GM13976 (cell line): ENCODE measurements around the gene ZWILCH.
A peak's percentile ranks its signal among the peaks of the same experiment; 100 is the strongest.
"Not testable (repeated sequence)": the region's sequence is repeated elsewhere in the genome, so short reads cannot be mapped to it uniquely, and the experiment has no call there.

Experiments used
- DNase-seq: peaks from one replicate; pipeline ENCODE4 v3.0.0; 2012; ENCODE audit warnings: low spot score
- in situ Hi-C: fragments of 300-500 bp; cut with MboI; formaldehyde crosslinking; loops from one replicate; pipeline ENCODE4 v1.12.0; 2022; ENCODE audit warnings: low sequenced_read_pairs, mixed read lengths, inconsistent platforms; ENCODE audit not compliant: unreplicated experiment
- TF ChIP-seq, protein P1 (sequence below): IDR thresholded peaks from 2 replicates; pipeline ENCODE4 v1.5.1; 2012; ENCODE audit warnings: borderline replicate concordance, mild to moderate bottlenecking; ENCODE audit not compliant: insufficient read depth; ENCODE audit errors: extremely low read depth, missing control alignments, control extremely low read depth

Gene ZWILCH

DNA sequence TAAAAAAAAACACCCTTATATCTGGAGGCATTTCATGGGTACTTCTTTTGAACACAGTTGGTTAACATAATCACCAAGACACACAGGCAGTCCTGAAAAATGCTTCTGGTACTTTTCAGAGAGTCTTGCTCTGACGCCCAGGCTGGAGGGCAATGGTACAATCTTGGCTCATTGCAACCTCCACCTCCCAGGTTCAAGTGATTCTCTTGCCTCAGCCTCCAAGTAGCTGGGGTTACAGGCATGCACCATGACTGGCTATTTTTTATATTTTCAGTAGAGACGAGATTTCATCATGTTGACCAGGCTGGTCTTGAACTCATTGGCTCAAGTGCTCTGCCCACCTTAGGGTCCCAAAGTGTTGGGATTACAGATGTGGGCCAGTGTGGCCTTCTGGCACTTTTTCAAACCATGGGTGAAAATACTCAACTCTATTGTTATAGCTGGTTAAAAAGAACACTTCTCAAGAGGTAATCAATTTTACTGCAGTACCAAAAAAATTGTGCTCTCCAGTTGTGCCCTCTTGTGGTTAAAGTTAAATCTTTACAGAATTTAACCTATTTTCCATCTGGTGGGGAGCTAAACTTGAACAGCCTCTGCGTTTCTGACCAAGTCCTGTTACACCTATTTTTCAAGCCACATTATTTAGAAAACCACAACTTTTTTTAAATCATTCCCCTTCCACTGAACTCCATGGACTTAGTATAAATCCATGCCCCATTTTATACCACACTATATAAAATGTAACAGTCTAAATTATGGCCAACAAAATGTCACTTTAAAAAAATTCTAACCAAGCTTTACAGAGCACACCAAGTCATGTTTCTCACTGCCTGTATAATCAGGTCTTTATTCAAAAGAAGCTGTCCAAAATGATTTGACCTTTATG is 6.4 kb upstream of the ZWILCH start:
- no peak for DNase-seq
- in situ Hi-C loops, result loop anchor here (10.0 kb wide), 1 partner anchor 114 kb away; the partner anchor contains the start of gene MAP2K1
- TF ChIP-seq, protein P1, sequence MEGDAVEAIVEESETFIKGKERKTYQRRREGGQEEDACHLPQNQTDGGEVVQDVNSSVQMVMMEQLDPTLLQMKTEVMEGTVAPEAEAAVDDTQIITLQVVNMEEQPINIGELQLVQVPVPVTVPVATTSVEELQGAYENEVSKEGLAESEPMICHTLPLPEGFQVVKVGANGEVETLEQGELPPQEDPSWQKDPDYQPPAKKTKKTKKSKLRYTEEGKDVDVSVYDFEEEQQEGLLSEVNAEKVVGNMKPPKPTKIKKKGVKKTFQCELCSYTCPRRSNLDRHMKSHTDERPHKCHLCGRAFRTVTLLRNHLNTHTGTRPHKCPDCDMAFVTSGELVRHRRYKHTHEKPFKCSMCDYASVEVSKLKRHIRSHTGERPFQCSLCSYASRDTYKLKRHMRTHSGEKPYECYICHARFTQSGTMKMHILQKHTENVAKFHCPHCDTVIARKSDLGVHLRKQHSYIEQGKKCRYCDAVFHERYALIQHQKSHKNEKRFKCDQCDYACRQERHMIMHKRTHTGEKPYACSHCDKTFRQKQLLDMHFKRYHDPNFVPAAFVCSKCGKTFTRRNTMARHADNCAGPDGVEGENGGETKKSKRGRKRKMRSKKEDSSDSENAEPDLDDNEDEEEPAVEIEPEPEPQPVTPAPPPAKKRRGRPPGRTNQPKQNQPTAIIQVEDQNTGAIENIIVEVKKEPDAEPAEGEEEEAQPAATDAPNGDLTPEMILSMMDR, result peak; percentile 25

DNA sequence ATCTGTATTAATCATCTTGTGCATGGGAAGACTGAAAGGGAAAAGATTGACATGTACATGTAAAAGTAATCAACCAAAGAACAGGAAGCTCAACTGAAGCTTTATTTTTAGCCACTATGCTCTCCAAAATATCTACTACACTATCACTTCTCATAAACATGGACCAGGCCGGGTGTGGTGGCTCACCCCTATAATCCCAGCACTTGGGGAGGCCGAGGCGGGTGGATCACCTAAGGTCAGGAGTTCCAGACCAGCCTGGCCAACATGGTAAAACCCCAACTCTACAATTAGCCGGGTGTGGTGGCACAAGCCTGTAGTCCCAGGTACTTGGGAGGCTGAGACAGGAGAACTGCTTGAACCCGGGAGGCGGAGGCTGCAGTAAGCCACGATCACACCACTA is 4.8 kb upstream of the ZWILCH start:
- in situ Hi-C loops, DNase-seq: not testable (repeated sequence)

DNA sequence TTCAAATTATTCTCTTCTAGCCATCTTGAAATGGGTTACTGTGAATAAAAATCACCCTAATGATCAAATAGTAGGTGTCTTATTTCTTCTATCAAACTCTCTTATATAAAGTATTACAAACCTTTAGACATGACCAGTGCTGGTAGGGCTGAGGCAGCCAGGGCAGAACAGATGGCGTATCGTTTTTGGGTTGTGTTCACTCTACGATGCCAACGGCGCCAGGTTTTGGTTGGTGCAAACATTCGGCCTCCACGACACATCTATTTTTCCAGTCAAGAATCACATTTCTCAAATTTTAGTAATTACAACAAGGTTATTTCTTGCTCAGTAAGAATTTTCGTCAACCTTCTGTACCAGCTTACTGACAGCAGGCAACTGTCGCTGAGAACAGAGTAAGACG is 2.6 kb upstream of the ZWILCH start:
- in situ Hi-C loops, result no loop called here
- DNase-seq, result no peak
- TF ChIP-seq, protein P1, result no peak

DNA sequence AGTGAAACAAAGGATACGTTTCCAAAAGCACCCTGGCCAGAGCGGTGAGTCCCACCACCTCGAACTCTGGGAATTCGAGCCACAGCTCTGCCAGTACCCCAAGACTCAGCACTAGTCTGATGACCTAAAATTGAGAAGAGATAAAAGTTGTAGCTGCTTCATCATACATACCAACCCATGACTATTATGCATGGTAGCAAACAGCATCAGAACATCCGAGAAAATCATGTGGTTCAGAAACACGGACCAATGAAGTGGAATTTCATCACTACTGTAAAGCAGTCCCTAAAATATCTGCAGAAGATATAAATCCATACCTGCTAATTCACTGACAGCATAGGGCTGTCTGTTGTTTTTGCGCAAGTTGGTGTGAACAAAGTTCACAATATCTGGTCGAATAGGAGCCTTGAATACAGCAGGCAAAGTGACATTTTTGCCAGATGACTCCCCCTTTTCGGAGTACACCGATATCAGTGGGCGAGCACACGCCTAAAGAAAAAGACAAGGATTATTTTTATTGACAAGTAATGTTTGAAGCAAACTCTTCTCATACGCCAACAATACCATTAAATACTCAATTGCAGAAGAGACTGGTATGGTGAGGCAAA is 2.0 kb upstream of the ZWILCH start:
- DNase-seq, in situ Hi-C loops: not testable (repeated sequence)

DNA sequence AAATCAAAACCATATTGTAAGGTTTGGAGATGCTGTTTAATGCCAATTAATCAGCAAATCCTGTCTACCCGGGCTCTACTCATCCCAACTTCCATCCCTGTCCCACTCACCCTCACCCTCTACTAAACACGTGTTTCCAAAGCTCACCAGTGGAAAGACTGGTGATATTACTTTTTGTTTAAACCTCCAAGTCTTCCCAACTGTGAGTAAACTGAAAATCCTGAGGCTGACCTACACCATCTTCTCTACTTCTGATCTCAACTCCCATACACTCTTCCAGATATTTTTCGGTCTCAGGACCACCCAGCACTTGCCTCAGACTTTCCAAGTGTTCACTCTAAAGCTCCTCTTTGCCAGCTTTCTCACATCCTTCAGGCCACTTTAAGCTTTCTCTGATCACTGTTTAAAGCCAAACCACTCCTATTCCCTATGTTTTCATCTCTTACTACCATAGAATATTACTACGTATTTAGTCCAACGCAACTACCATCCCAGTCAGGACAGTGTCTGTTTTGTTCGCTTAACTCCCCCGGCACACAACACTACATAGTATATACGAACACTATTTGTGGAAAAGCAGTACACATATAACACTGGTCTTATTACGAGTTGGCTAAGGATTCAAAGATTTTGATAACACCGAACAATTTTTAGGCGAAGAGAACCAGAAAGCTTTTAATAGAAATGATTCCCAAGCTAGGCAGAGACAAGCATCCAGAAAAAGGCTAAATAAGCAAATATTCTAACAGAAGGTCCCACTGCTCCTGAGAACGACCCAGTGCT is 1.2 kb upstream of the ZWILCH start:
- TF ChIP-seq, protein P1, result no peak
- in situ Hi-C loops, result no loop called here
- DNase-seq, result no peak

DNA sequence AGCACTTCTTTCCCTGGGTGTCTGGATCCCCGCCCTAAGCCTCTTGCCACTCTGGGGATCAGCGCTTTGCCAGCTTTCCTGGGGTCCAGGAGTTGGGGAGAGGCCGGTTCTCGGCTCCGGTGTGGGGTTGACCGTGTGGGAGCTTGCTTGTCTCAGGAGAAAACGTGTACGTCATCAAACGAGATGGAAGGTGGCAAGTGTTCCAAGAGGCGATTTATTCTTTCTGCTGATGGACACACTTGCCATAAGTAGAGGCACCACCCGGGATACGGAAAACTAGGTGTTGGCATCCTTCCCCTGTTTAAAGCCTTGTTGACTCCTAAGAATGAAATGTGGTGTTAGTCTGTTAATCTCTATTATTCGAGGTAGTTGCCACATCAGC is 295 bp downstream of the ZWILCH start:
- in situ Hi-C loops, result no loop called here
- DNase-seq, result no peak
- TF ChIP-seq, protein P1, result no peak

DNA sequence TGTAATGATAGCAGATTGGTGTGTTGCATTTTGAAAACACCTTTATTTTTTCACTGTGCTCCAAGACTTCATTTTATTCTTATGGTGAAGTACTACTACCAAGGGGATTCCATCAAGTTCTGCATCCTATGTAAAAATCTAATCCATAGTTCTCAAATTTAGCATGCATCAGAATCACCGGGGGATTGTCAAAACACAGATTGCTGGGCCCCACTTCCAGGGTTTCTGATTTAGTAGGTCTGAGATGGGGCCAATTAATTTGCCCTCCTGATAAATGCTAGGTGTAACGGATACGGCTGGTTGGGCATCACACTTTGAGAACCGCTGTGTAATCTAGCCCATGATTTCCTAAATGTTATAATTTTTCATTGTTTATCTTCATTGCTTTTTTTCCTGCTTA is 692 bp downstream of the ZWILCH start:
- in situ Hi-C loops, result no loop called here
- no peak for DNase-seq
- TF ChIP-seq, protein P1, result no peak
